ENCODE measurements around the gene TPT1. TPM values are rescaled to one million over a fixed set of nuclear protein-coding genes. Genes with fewer than 3 reads are reported as not detected.

Gene TPT1
- total and polyA plus RNA-seq, 9 of the 15 experiments (the other 6 are each of a cell fraction or from before 2014, with no cell fraction given): 602 to 2,508 (median 1,784) TPM

- 0 out of 2 replicates have a peak, but pooled peaks have one; percentile 18 for TF ChIP-seq ZNF592 (IDR thresholded peaks at IDR 0.05)
- peak; percentile 81 for TF ChIP-seq ZNF3 (CRISPR knock-in tag; IDR thresholded peaks at IDR 0.05)
- no peak for TF ChIP-seq HSF4 (CRISPR knock-in tag; IDR thresholded peaks at IDR 0.05; ENCODE audit: borderline replicate concordance)
- TF ChIP-seq ZNF586 (CRISPR knock-in tag; conservative IDR thresholded peaks at IDR 0.05): no peak
- peak in 1 of 2 experiments; percentile 45; a peak in 1 of 4 replicates for TF ChIP-seq RCOR1 (IDR thresholded peaks at IDR 0.05; ENCODE audit: borderline replicate concordance in 1 of 2, low read depth in 2 of 2, low read length in 2 of 2)
- no peak for TF ChIP-seq DPF2 (IDR thresholded peaks at IDR 0.05)
- TF ChIP-seq SMARCC2 (IDR thresholded peaks at IDR 0.05; ENCODE audit: low read depth): peak; percentile 37; the same call in 1 of the 2 replicates
- TF ChIP-seq ZNF217 (CRISPR knock-in tag; IDR thresholded peaks at IDR 0.05): no peak
- no peak for TF ChIP-seq NR2C2 (CRISPR knock-in tag; IDR thresholded peaks at IDR 0.05)
- 0 out of 2 replicates have a peak, but pooled peaks have one; percentile 20 for TF ChIP-seq NR2C2 (tag; IDR thresholded peaks at IDR 0.05)
These were observed 967 bp upstream of the TPT1 start (continued) for GRCh38 chr13:45341799-45342500.
